Neuron (in vitro differentiated cells): Measurements from ENCODE around the gene RGS7BP.

ENCODE experiments used
- H2AFZ ChIP-seq: one replicate; pipeline ENCODE4 v1.6.1; 2013; ENCODE audit warnings: low read depth, mild to moderate bottlenecking, inconsistent platforms, low read length, moderate library complexity
- H3K27me3 ChIP-seq: one replicate; pipeline ENCODE4 v1.6.1; 2013; ENCODE audit warnings: low read length; ENCODE audit not compliant: insufficient read depth
- H3K36me3 ChIP-seq: one replicate; pipeline ENCODE4 v1.6.1; 2013; ENCODE audit warnings: low read length; ENCODE audit not compliant: insufficient read depth
- H3K4me1 ChIP-seq: one replicate; pipeline ENCODE4 v1.6.1; 2013; ENCODE audit warnings: low read length; ENCODE audit not compliant: insufficient read depth
- H3K4me3 ChIP-seq: 2 replicates; pipeline ENCODE4 v1.5.1; 2013; ENCODE audit warnings: mild to moderate bottlenecking, low read length, moderate library complexity
- H3K9me3 ChIP-seq: one replicate; pipeline ENCODE4 v1.6.1; 2013; ENCODE audit warnings: low read length

RGS7BP gene

DNA sequence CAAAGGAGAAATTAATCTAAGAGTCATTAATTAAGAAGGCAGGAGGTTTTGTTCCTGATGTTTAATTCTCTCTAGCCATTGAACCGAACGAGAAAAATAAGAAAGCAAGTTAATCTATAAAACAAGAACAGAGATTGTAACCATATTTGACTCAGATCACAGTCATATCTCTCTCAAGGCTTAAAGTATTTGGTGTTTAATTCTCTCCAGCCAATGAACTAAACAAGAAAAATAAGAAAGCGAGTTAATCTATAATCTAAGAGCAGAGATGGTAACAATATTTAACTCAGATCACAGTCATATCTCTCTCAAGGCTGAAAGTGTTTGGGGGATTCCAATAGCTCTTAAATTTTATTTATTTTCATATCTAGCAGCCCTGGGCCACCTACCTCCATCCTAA, 110.1 kb downstream of the RGS7BP start:
- Histone ChIP-seq H2AFZ (no peak overlapping the region), H3K4me3 (no peak overlapping the region), H3K36me3 (no peaks in the 10 kb centered on the region), H3K4me1 (no peaks in the 10 kb centered on the region), H3K9me3 (no peaks in the 10 kb centered on the region), H3K27me3 (peaks cover 3% of the 10 kb centered on the region)

GRCh38 chr5:64619609-64620008, 113.8 kb downstream of the RGS7BP start:
- H3K4me1 ChIP-seq: no peaks in the 10 kb centered on the region
- H3K4me3 ChIP-seq: no peak overlapping the region
- no peaks in the 10 kb centered on the region for H3K36me3 ChIP-seq
- H2AFZ ChIP-seq: no peak overlapping the region
- no peaks in the 10 kb centered on the region for H3K27me3 ChIP-seq
- no peaks in the 10 kb centered on the region for H3K9me3 ChIP-seq

GRCh38 chr5:64622991-64623390, 117.2 kb downstream of the RGS7BP start:
- no peak overlapping the region for H2AFZ ChIP-seq

GRCh38 chr5:64625678-64626077, 119.9 kb downstream of the RGS7BP start:
- H3K27me3 ChIP-seq: no peaks in the 10 kb centered on the region
- no peaks in the 10 kb centered on the region for H3K4me1 ChIP-seq
- no peaks in the 10 kb centered on the region for H3K9me3 ChIP-seq
- H2AFZ ChIP-seq: no peak overlapping the region
- H3K36me3 ChIP-seq: no peaks in the 10 kb centered on the region
- H3K4me3 ChIP-seq: no peak overlapping the region

More at GRCh38 chr5:64622991-64623390, 117.2 kb downstream of the RGS7BP start:
- Histone ChIP-seq H3K4me3 (no peak overlapping the region), H3K9me3 (no peaks in the 10 kb centered on the region), H3K4me1 (no peaks in the 10 kb centered on the region), H3K27me3 (no peaks in the 10 kb centered on the region), H3K36me3 (no peaks in the 10 kb centered on the region)

- H3K9me3 ChIP-seq: no peaks in the 10 kb centered on the region
- H3K36me3 ChIP-seq: no peaks in the 10 kb centered on the region
- H3K4me3 ChIP-seq: no peak overlapping the region
- no peaks in the 10 kb centered on the region for H3K4me1 ChIP-seq
- H3K27me3 ChIP-seq: no peaks in the 10 kb centered on the region
- no peak overlapping the region for H2AFZ ChIP-seq
Observed at GRCh38 chr5:64628901-64629300, 123.1 kb downstream of the RGS7BP start.

GRCh38 chr5:64629841-64630240, 124.0 kb downstream of the RGS7BP start:
- Histone ChIP-seq H2AFZ (no peak overlapping the region), H3K4me3 (no peak overlapping the region), H3K9me3 (no peaks in the 10 kb centered on the region), H3K4me1 (no peaks in the 10 kb centered on the region), H3K36me3 (no peaks in the 10 kb centered on the region), H3K27me3 (no peaks in the 10 kb centered on the region)

GRCh38 chr5:64632251-64632650, 126.4 kb downstream of the RGS7BP start:
- Histone ChIP-seq H3K27me3 (no peaks in the 10 kb centered on the region), H3K36me3 (no peaks in the 10 kb centered on the region), H2AFZ (no peak overlapping the region), H3K4me1 (no peaks in the 10 kb centered on the region), H3K4me3 (no peak overlapping the region), H3K9me3 (no peaks in the 10 kb centered on the region)

DNA sequence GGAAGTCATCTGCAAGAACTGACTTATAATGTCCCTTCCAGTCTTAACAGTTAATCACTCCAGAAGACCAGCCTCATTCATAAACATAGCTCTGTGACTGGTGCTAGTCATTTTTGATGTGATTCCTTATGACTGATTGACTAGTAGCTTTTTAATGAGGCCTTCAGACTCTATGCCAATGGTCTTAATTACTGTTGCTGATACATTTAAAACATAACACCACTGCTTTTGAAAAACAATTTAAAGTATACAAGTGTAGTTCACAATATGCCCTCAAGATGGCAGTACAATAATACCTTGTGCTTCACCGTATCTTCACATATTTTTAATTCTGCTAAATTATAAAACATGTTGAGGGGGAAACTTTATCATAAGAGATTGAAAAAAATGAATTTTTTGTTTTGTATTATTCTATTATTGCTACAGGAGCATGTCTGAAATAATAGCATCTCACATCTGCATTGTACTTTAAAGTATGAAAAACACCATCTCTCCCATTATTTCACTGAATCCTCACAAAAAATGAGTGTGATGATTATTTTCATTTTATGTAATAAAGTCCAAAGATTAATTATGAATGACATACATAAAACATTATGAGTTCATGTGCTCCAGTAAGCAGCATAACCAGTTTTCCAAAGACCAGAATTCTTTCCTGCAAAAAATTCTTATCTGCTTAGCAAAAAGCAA, 129.3 kb downstream of the RGS7BP start:
- H3K9me3 ChIP-seq: no peaks in the 10 kb centered on the region
- no peak overlapping the region for H3K4me3 ChIP-seq
- no peaks in the 10 kb centered on the region for H3K4me1 ChIP-seq
- H2AFZ ChIP-seq: no peak overlapping the region
- no peaks in the 10 kb centered on the region for H3K36me3 ChIP-seq
- no peaks in the 10 kb centered on the region for H3K27me3 ChIP-seq

- H2AFZ ChIP-seq: no peak overlapping the region
- no peaks in the 10 kb centered on the region for H3K9me3 ChIP-seq
- no peaks in the 10 kb centered on the region for H3K27me3 ChIP-seq
- H3K4me1 ChIP-seq: no peaks in the 10 kb centered on the region
- H3K4me3 ChIP-seq: no peak overlapping the region
- no peaks in the 10 kb centered on the region for H3K36me3 ChIP-seq
Observed at GRCh38 chr5:64637144-64637543, 131.3 kb downstream of the RGS7BP start.

DNA sequence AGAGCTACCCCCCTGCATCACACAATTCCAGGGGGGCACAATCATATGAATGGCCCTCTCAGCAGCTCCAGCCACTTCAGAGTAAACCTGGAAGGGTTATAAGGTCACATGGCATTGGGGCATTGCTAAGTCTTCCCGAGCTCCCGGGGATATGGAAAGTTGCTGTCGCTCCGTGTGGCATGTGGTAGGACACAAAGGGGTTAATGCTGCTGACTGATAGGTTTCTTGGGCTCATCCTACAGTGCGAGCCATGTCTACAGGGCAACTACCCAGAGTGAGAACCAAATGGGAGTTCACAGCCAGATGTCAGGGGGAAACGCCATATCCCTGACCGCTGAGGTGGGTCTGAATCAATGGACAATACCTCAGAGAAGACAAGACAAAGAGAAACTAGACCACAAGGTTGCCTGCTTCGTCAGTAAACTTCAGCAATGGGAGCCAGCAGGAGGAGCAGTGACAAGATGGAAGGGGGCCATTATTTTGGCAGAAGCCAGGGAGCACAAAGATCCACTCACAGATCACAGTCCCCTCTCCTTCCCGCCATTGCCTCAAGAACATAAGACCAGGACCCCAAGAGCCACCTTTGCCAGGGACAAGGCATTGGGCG, 132.1 kb downstream of the RGS7BP start:
- no peak overlapping the region for H3K4me3 ChIP-seq
- H3K9me3 ChIP-seq: no peaks in the 10 kb centered on the region
- H2AFZ ChIP-seq: no peak overlapping the region
- no peaks in the 10 kb centered on the region for H3K36me3 ChIP-seq
- H3K4me1 ChIP-seq: no peaks in the 10 kb centered on the region
- H3K27me3 ChIP-seq: no peaks in the 10 kb centered on the region

DNA sequence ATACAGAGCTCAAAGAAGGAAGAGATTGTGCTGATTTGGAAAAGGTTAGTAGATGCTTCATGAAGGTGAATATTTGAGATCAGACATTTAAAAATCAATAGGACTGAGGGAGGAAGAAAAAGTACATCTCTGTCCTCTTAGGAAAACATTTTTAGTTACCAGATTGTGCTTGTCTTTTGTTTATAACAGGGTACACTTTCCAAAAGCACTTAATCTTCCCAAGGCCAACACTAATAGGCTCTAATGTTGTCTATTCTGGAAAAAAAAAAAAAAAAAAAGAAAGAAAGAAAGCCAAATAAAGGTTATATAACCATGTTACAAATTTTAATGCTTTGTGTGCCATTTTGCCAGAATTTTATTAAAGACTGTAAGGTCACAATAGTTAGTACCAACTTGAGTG, 139.0 kb downstream of the RGS7BP start:
- Histone ChIP-seq H2AFZ (no peak overlapping the region), H3K4me3 (no peak overlapping the region), H3K9me3 (no peaks in the 10 kb centered on the region), H3K27me3 (no peaks in the 10 kb centered on the region), H3K36me3 (no peaks in the 10 kb centered on the region), H3K4me1 (no peaks in the 10 kb centered on the region)

DNA sequence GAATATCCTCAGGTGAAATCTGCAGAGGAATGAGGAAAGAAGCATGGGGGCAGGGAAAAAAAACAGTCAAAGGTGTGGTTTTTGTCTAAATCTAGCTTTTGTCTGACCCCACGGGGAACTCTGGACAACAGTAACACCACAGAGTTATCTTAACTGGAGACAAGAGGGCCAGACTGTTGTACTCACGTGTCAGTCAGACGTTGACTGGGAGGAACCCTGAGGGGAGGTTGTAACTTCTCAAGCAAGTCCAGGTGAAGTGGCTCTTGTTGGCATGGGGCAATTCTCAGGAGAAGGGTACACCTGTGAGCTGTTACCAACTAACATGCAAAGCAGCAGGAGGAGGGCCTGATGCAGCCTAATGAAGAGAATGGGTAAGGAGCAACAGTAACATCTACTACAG, 140.4 kb downstream of the RGS7BP start:
- H3K36me3 ChIP-seq: no peaks in the 10 kb centered on the region
- no peaks in the 10 kb centered on the region for H3K4me1 ChIP-seq
- no peak overlapping the region for H2AFZ ChIP-seq
- no peak overlapping the region for H3K4me3 ChIP-seq
- no peaks in the 10 kb centered on the region for H3K9me3 ChIP-seq
- H3K27me3 ChIP-seq: no peaks in the 10 kb centered on the region

DNA sequence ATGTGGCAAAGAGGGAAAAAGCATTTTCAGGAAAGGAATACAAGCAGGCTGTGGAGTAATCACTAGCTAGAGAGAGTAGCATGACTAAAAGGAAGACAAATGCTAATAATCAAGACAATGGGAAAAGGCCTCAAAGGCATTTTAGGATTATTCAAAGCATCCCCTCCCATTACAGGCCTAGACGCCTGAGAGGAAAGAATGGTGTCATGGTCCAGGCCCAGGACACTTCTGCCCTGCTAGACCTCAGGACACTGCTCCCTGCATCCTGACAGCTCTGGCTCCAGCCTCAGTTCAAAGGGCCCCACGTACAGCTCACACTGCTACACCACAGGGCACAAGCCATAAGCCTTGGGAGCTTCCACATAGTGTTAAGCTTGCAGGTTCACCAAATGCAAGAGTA, 143.7 kb downstream of the RGS7BP start:
- H3K27me3 ChIP-seq: no peaks in the 10 kb centered on the region
- H3K4me1 ChIP-seq: no peaks in the 10 kb centered on the region
- H3K4me3 ChIP-seq: no peak overlapping the region
- H3K9me3 ChIP-seq: no peaks in the 10 kb centered on the region
- H2AFZ ChIP-seq: no peak overlapping the region
- no peaks in the 10 kb centered on the region for H3K36me3 ChIP-seq
